ENCODE data around the gene CHPF2.

Gene CHPF2

GRCh38 chr7:151237244-151238189 is 5.2 kb downstream of the CHPF2 start:
- Histone ChIP-seq H3K27me3 (replicated peaks; ENCODE audit: control insufficient read depth, insufficient read depth, low read length) (no peaks in the 10 kb centered on the region), H3K9me3 (ENCODE audit: control insufficient read depth, low read length) (no peaks in the 10 kb centered on the region), H3K4me1 (ENCODE audit: control insufficient read depth, insufficient read depth, low read length) (peaks cover 24% of the 10 kb centered on the region), H3K9ac (ENCODE audit: low read length) (no peak overlapping the region), H3K4me3 (ENCODE audit: low read length) (no peak overlapping the region), H3K36me3 (ENCODE audit: control insufficient read depth, insufficient read depth, low read length, severe bottlenecking) (peaks cover 81% of the 10 kb centered on the region)
- no peak for DNase-seq (ENCODE audit: low read depth)

GRCh38 chr7:151238190-151238810 is 6.0 kb downstream of the CHPF2 start:
- no peaks in the 10 kb centered on the region for H3K27me3 ChIP-seq (replicated peaks; ENCODE audit: control insufficient read depth, insufficient read depth, low read length)
- no peak overlapping the region for H3K4me3 ChIP-seq (ENCODE audit: low read length)
- H3K9me3 ChIP-seq (ENCODE audit: control insufficient read depth, low read length): no peaks in the 10 kb centered on the region
- peaks cover 82% of the 10 kb centered on the region for H3K36me3 ChIP-seq (ENCODE audit: control insufficient read depth, insufficient read depth, low read length, severe bottlenecking)
- no peak overlapping the region for H3K9ac ChIP-seq (ENCODE audit: low read length)
- peaks cover 31% of the 10 kb centered on the region for H3K4me1 ChIP-seq (ENCODE audit: control insufficient read depth, insufficient read depth, low read length)
- DNase-seq (ENCODE audit: low read depth): no peak

GRCh38 chr7:151238924-151239836 is 6.9 kb downstream of the CHPF2 start:
- Histone ChIP-seq H3K4me1 (ENCODE audit: control insufficient read depth, insufficient read depth, low read length) (peaks cover 23% of the 10 kb centered on the region), H3K9ac (ENCODE audit: low read length) (no peak overlapping the region), H3K27me3 (replicated peaks; ENCODE audit: control insufficient read depth, insufficient read depth, low read length) (no peaks in the 10 kb centered on the region), H3K36me3 (ENCODE audit: control insufficient read depth, insufficient read depth, low read length, severe bottlenecking) (peaks cover 78% of the 10 kb centered on the region), H3K9me3 (ENCODE audit: control insufficient read depth, low read length) (no peaks in the 10 kb centered on the region), H3K4me3 (ENCODE audit: low read length) (no peak overlapping the region)
- DNase-seq (ENCODE audit: low read depth): no peak

GRCh38 chr7:151239837-151240459 is 7.7 kb downstream of the CHPF2 start:
- Histone ChIP-seq H3K4me3 (ENCODE audit: low read length) (no peak overlapping the region), H3K27me3 (replicated peaks; ENCODE audit: control insufficient read depth, insufficient read depth, low read length) (no peaks in the 10 kb centered on the region), H3K36me3 (ENCODE audit: control insufficient read depth, insufficient read depth, low read length, severe bottlenecking) (peaks cover 72% of the 10 kb centered on the region), H3K9me3 (ENCODE audit: control insufficient read depth, low read length) (no peaks in the 10 kb centered on the region), H3K4me1 (ENCODE audit: control insufficient read depth, insufficient read depth, low read length) (peaks cover 24% of the 10 kb centered on the region), H3K9ac (ENCODE audit: low read length) (peak overlapping the region; percentile 49)
- no peak for DNase-seq (ENCODE audit: low read depth)

GRCh38 chr7:151240536-151240935 is 8.3 kb downstream of the CHPF2 start:
- Histone ChIP-seq H3K4me1 (ENCODE audit: control insufficient read depth, insufficient read depth, low read length) (peaks cover 25% of the 10 kb centered on the region), H3K9me3 (ENCODE audit: control insufficient read depth, low read length) (no peaks in the 10 kb centered on the region), H3K36me3 (ENCODE audit: control insufficient read depth, insufficient read depth, low read length, severe bottlenecking) (peaks cover 66% of the 10 kb centered on the region), H3K27me3 (replicated peaks; ENCODE audit: control insufficient read depth, insufficient read depth, low read length) (no peaks in the 10 kb centered on the region), H3K4me3 (ENCODE audit: low read length) (no peak overlapping the region), H3K9ac (ENCODE audit: low read length) (peak overlapping the region; percentile 49)
- no peak for DNase-seq (ENCODE audit: low read depth)

GRCh38 chr7:151240942-151241754 is 8.9 kb downstream of the CHPF2 start:
- no peaks in the 10 kb centered on the region for H3K27me3 ChIP-seq (replicated peaks; ENCODE audit: control insufficient read depth, insufficient read depth, low read length)
- H3K9ac ChIP-seq (ENCODE audit: low read length): no peak overlapping the region
- peaks cover 60% of the 10 kb centered on the region for H3K36me3 ChIP-seq (ENCODE audit: control insufficient read depth, insufficient read depth, low read length, severe bottlenecking)
- peaks cover 31% of the 10 kb centered on the region for H3K4me1 ChIP-seq (ENCODE audit: control insufficient read depth, insufficient read depth, low read length)
- H3K4me3 ChIP-seq (ENCODE audit: low read length): no peak overlapping the region
- no peaks in the 10 kb centered on the region for H3K9me3 ChIP-seq (ENCODE audit: control insufficient read depth, low read length)
- no peak for DNase-seq (ENCODE audit: low read depth)

- peaks cover 54% of the 10 kb centered on the region for H3K36me3 ChIP-seq (ENCODE audit: control insufficient read depth, insufficient read depth, low read length, severe bottlenecking)
Measured at GRCh38 chr7:151241755-151242096, 9.4 kb downstream of the CHPF2 start.

GRCh38 chr7:151242159-151243044 is 10.1 kb downstream of the CHPF2 start:
- no peaks in the 10 kb centered on the region for H3K27me3 ChIP-seq (replicated peaks; ENCODE audit: control insufficient read depth, insufficient read depth, low read length)
- DNase-seq (ENCODE audit: low read depth): no peak
- H3K9ac ChIP-seq (ENCODE audit: low read length): peak overlapping the region; percentile 7
- no peaks in the 10 kb centered on the region for H3K9me3 ChIP-seq (ENCODE audit: control insufficient read depth, low read length)
- no peak overlapping the region for H3K4me3 ChIP-seq (ENCODE audit: low read length)
- H3K36me3 ChIP-seq (ENCODE audit: control insufficient read depth, insufficient read depth, low read length, severe bottlenecking): peaks cover 47% of the 10 kb centered on the region
- peaks cover 44% of the 10 kb centered on the region for H3K4me1 ChIP-seq (ENCODE audit: control insufficient read depth, insufficient read depth, low read length)

More at GRCh38 chr7:151241755-151242096, 9.4 kb downstream of the CHPF2 start:
- no peaks in the 10 kb centered on the region for H3K9me3 ChIP-seq (ENCODE audit: control insufficient read depth, low read length)
- no peak for DNase-seq (ENCODE audit: low read depth)
- no peak overlapping the region for H3K9ac ChIP-seq (ENCODE audit: low read length)
- peaks cover 37% of the 10 kb centered on the region for H3K4me1 ChIP-seq (ENCODE audit: control insufficient read depth, insufficient read depth, low read length)
- no peaks in the 10 kb centered on the region for H3K27me3 ChIP-seq (replicated peaks; ENCODE audit: control insufficient read depth, insufficient read depth, low read length)
- no peak overlapping the region for H3K4me3 ChIP-seq (ENCODE audit: low read length)

- peaks cover 41% of the 10 kb centered on the region for H3K36me3 ChIP-seq (ENCODE audit: control insufficient read depth, insufficient read depth, low read length, severe bottlenecking)
- peak overlapping the region; percentile 7 for H3K9ac ChIP-seq (ENCODE audit: low read length)
- no peaks in the 10 kb centered on the region for H3K9me3 ChIP-seq (ENCODE audit: control insufficient read depth, low read length)
- no peak for DNase-seq (ENCODE audit: low read depth)
- H3K4me1 ChIP-seq (ENCODE audit: control insufficient read depth, insufficient read depth, low read length): peaks cover 48% of the 10 kb centered on the region
- no peak overlapping the region for H3K4me3 ChIP-seq (ENCODE audit: low read length)
- H3K27me3 ChIP-seq (replicated peaks; ENCODE audit: control insufficient read depth, insufficient read depth, low read length): no peaks in the 10 kb centered on the region
Measured at GRCh38 chr7:151243045-151243349, 10.7 kb downstream of the CHPF2 start.
